Panc1 (cell line): ENCODE data around the gene ABCC1. TPM values are rescaled to one million over a fixed set of nuclear protein-coding genes. Genes with fewer than 3 reads are reported as not detected.

ENCODE experiments used
- ATAC-seq: fragments of 200-7000 bp; cut with Tn5 transposase; 2 replicates; pipeline ENCODE4 v1.9.1; 2020; ENCODE audit warnings: mild to moderate bottlenecking, moderate library complexity
- BruUV-seq: library from RNA; stranded (reverse); fragments of 400-500 nt; replicated peaks from 2 replicates; lab custom pipeline; 2021; lab: Mats Ljungman, UMichigan
- CTCF ChIA-PET: fragments of 300-600 bp; sonication (Branson Sonifier 250); formaldehyde crosslinking; loops from one replicate; lab custom pipeline; 2022; ENCODE audit warnings: antibody characterized with exemption; lab: Charles Lee
- POLR2A ChIA-PET: fragments of 300-600 bp; sonication (Branson Sonifier 250); formaldehyde crosslinking; loops from one replicate; lab custom pipeline; 2022; ENCODE audit warnings: antibody characterized with exemption; lab: Charles Lee
- DNase-seq: peaks from one replicate; pipeline ENCODE4 v3.0.0-alpha.2; 2010; ENCODE audit warnings: low read depth, low spot score
- H3K27ac ChIP-seq: 2 replicates; pipeline ENCODE4 v1.5.1; 2011; ENCODE audit warnings: mild to moderate bottlenecking, low read length, inconsistent platforms
- H3K27me3 ChIP-seq: fragments of 200-500 bp; sonication (Bioruptor generic); 2 replicates; pipeline ENCODE4 v1.6.0; 2014; ENCODE audit warnings: low read length, inconsistent platforms; ENCODE audit not compliant: control insufficient read depth, insufficient read depth
- H3K36me3 ChIP-seq: fragments of 200-500 bp; sonication (Bioruptor generic); 2 replicates; pipeline ENCODE4 v1.5.1; 2014; ENCODE audit warnings: inconsistent platforms, mild to moderate bottlenecking, low read length, moderate library complexity; ENCODE audit not compliant: control insufficient read depth, insufficient read depth
- H3K4me1 ChIP-seq: 2 replicates; pipeline ENCODE4 v1.5.1; 2011; ENCODE audit warnings: inconsistent platforms, mild to moderate bottlenecking, low read length, moderate library complexity; ENCODE audit not compliant: control insufficient read depth, insufficient read depth
- H3K4me3 ChIP-seq, 2 experiments: 2 replicates each; pipeline ENCODE4 v1.5.1; 2011 to 2012; ENCODE audit warnings: low read depth in 2 of 2, low read length in 2 of 2, mild to moderate bottlenecking in 2 of 2, inconsistent platforms in 1 of 2, moderate library complexity in 1 of 2
- H3K9me3 ChIP-seq: fragments of 200-500 bp; sonication (Bioruptor generic); 2 replicates; pipeline ENCODE4 v1.5.1; 2014; ENCODE audit warnings: low read depth, mild to moderate bottlenecking, inconsistent platforms, low read length, moderate library complexity; ENCODE audit not compliant: control insufficient read depth, insufficient read depth
- POLR2AphosphoS5 ChIP-seq: IDR thresholded peaks from 2 replicates; pipeline ENCODE4 v1.6.1; 2012; ENCODE audit warnings: mild to moderate bottlenecking, low read depth, low read length, moderate library complexity
- SIN3A ChIP-seq: IDR thresholded peaks from 2 replicates; pipeline ENCODE4 v1.6.1; 2012; ENCODE audit warnings: low read depth, mild to moderate bottlenecking, low read length, moderate library complexity, borderline replicate concordance; ENCODE audit not compliant: insufficient read depth
- TCF7L2 ChIP-seq: IDR thresholded peaks from 2 replicates; pipeline ENCODE4 v1.6.1; 2011; ENCODE audit warnings: mild to moderate bottlenecking, low read depth, low read length, inconsistent platforms
- in situ Hi-C: cut with HindIII; loops from 2 replicates; pipeline ENCODE4 v1.10.0; 2016; ENCODE audit warnings: low sequenced_read_pairs, low pct_unique_long_range_greater_than_20kb
- intact Hi-C: fragments of 100-400 bp; cut with micrococcal nuclease; formaldehyde crosslinking; loops from one replicate; pipeline ENCODE4 v1.10.0; 2022; ENCODE audit not compliant: unreplicated experiment
- total RNA-seq: library from RNA; stranded (reverse); gene quantifications from one replicate; pipeline ENCODE4 v1.2.1, GENCODE V29; 2021; ENCODE audit not compliant: unreplicated experiment
- TF ChIP-seq, protein P1 (sequence below), 2 experiments: IDR thresholded peaks; 2 replicates each; pipeline ENCODE4 v1.6.1; 2011 to 2012; ENCODE audit warnings: low read depth in 2 of 2, control low read depth in 1 of 2, low read length in 1 of 2, mild to moderate bottlenecking in 1 of 2, moderate library complexity in 1 of 2; ENCODE audit not compliant: insufficient read depth in 1 of 2
- TF ChIP-seq, protein P2 (sequence below): fragments of 450-650 bp; IDR thresholded peaks from 2 replicates; pipeline ENCODE4 v1.5.1; 2017; ENCODE audit warnings: mild to moderate bottlenecking

Gene ABCC1
- total RNA-seq, 1 experiment from 2014 or later, result 296 TPM

DNA sequence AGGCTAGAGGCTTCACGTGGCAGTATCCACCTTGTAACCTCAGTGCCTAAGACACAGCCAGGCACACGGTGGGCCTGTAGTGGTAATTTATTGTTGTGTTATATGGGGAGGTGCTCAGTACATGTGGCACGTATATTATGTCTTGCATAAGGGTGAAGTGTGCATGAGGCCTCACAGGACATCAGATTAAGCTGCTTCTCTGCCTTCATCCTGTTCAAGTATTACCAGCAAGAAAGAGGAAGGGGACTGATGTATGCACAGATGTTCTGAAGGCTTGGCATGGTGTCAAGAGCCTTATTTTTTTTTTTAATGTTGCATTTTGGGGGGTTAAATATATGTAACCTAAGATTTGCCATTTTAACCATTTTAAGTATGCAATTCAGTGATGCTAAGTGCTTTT lies 71.6 kb downstream of the ABCC1 start:
- no peak for ATAC-seq
- TF ChIP-seq SIN3A, result no peak
- TF ChIP-seq TCF7L2, result no peak
- TF ChIP-seq POLR2AphosphoS5, result no peak
- TF ChIP-seq, protein P1, sequence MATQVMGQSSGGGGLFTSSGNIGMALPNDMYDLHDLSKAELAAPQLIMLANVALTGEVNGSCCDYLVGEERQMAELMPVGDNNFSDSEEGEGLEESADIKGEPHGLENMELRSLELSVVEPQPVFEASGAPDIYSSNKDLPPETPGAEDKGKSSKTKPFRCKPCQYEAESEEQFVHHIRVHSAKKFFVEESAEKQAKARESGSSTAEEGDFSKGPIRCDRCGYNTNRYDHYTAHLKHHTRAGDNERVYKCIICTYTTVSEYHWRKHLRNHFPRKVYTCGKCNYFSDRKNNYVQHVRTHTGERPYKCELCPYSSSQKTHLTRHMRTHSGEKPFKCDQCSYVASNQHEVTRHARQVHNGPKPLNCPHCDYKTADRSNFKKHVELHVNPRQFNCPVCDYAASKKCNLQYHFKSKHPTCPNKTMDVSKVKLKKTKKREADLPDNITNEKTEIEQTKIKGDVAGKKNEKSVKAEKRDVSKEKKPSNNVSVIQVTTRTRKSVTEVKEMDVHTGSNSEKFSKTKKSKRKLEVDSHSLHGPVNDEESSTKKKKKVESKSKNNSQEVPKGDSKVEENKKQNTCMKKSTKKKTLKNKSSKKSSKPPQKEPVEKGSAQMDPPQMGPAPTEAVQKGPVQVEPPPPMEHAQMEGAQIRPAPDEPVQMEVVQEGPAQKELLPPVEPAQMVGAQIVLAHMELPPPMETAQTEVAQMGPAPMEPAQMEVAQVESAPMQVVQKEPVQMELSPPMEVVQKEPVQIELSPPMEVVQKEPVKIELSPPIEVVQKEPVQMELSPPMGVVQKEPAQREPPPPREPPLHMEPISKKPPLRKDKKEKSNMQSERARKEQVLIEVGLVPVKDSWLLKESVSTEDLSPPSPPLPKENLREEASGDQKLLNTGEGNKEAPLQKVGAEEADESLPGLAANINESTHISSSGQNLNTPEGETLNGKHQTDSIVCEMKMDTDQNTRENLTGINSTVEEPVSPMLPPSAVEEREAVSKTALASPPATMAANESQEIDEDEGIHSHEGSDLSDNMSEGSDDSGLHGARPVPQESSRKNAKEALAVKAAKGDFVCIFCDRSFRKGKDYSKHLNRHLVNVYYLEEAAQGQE (IDR thresholded peaks at IDR 0.05; ENCODE audit: insufficient read depth in 1 of 2, low read depth in 2 of 2, low read length in 1 of 2), result no peak
- TF ChIP-seq, protein P2, sequence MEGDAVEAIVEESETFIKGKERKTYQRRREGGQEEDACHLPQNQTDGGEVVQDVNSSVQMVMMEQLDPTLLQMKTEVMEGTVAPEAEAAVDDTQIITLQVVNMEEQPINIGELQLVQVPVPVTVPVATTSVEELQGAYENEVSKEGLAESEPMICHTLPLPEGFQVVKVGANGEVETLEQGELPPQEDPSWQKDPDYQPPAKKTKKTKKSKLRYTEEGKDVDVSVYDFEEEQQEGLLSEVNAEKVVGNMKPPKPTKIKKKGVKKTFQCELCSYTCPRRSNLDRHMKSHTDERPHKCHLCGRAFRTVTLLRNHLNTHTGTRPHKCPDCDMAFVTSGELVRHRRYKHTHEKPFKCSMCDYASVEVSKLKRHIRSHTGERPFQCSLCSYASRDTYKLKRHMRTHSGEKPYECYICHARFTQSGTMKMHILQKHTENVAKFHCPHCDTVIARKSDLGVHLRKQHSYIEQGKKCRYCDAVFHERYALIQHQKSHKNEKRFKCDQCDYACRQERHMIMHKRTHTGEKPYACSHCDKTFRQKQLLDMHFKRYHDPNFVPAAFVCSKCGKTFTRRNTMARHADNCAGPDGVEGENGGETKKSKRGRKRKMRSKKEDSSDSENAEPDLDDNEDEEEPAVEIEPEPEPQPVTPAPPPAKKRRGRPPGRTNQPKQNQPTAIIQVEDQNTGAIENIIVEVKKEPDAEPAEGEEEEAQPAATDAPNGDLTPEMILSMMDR, result no peak
- no peak overlapping the region for H3K4me3 ChIP-seq
- DNase-seq, result no peak
- CTCF ChIA-PET, result interaction anchor here (0.6 kb wide), 1 partner anchor 107 kb away, joined by 17 read pairs; no protein-coding TSS in a partner anchor
- intact Hi-C loops (loop anchor here (5.0 kb wide), 1 partner anchor 244 kb away; no protein-coding TSS in a partner anchor), in situ Hi-C loops (no loop called here)
- H3K36me3 ChIP-seq, result no peaks in the 10 kb centered on the region
- H3K4me1 ChIP-seq, result peaks cover 77% of the 10 kb centered on the region
- H3K9me3 ChIP-seq, result no peaks in the 10 kb centered on the region
- TSS peak; percentile 21 for BruUV-seq
- peak overlapping the region; percentile 95 for H3K27ac ChIP-seq
- POLR2A ChIA-PET, result no interaction called here
- no peaks in the 10 kb centered on the region for H3K27me3 ChIP-seq

DNA sequence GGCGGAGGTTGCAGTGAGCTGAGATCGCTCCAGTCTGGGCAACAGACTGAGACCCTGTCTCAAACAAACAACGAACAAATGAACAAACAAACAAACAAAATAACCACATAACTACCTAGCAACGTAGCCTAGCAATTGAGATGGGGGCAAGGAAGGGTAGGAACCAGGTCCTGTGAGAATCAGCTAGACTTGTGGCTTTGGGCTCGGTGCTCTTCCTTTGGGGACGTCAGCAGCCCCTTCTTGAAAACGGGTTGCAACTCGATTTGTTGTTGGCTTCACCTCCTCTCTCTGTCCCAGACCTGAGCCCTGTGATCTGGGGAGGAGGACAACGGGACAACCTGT lies 72.2 kb downstream of the ABCC1 start:
- Histone ChIP-seq H3K36me3 (no peaks in the 10 kb centered on the region), H3K9me3 (no peaks in the 10 kb centered on the region), H3K27ac (peak overlapping the region; percentile 95), H3K4me3 (peak overlapping the region in 1 of 2 experiments; percentile 18; a peak in 1 of 4 replicates), H3K27me3 (no peaks in the 10 kb centered on the region), H3K4me1 (peaks cover 82% of the 10 kb centered on the region)
- TF ChIP-seq POLR2AphosphoS5 (no peak), TCF7L2 (no peak), SIN3A (no peak)
- TF ChIP-seq, protein P2, result no peak
- TF ChIP-seq, protein P1 (IDR thresholded peaks at IDR 0.05; ENCODE audit: insufficient read depth in 1 of 2, low read depth in 2 of 2, low read length in 1 of 2), result no peak
- DNase-seq (no peak), ATAC-seq (peak; percentile 26)
- ChIA-PET POLR2A (interaction anchor here (0.5 to 0.6 kb wide), 2 partner anchors 69 to 127 kb away, joined by 3 to 9 read pairs; no protein-coding TSS in a partner anchor), CTCF (no interaction called here)
- intact Hi-C loops, result loop anchor here (5.0 kb wide), 1 partner anchor 244 kb away; no protein-coding TSS in a partner anchor
- in situ Hi-C loops, result no loop called here
- BruUV-seq, result no TSS peak
